K562 (cell line): ENCODE measurements around the gene PAEP. TPM values are rescaled to one million over a fixed set of nuclear protein-coding genes. Genes with fewer than 3 reads are reported as not detected.

ENCODE experiments used
- ATAC-seq: fragments of 200-7000 bp; cut with Tn5 transposase; 3 replicates; pipeline ENCODE4 v1.9.1; 2020; ENCODE audit warnings: moderate library complexity
- BruUV-seq: library from RNA; stranded (reverse); fragments of 400-500 nt; replicated peaks from 2 replicates; lab custom pipeline; 2021; lab: Mats Ljungman, UMichigan
- CTCF ChIA-PET: fragments of 300-600 bp; formaldehyde crosslinking; extraction: SDS; loops from one replicate; lab custom pipeline; 2021; ENCODE audit warnings: low intra/inter-chr PET ratio; lab: Yijun Ruan, JAX
- POLR2A ChIA-PET: fragments of 300-600, 350-650 bp; sonication (Branson Sonifier 250); formaldehyde crosslinking; extraction: SDS; loops from one replicate; lab custom pipeline; 2021; ENCODE audit warnings: antibody characterized with exemption, inconsistent platforms; lab: Yijun Ruan, JAX
- DNase-seq, 4 experiments: peaks; one replicate each; pipeline versions ENCODE4 v3.0.0 to v3.0.0-alpha.2; 2011 to 2018; ENCODE audit warnings: low spot score in 3 of 4, mixed read lengths in 3 of 4; ENCODE audit errors: extremely low read depth in 1 of 4
- FAIRE-seq: peaks from 2 replicates; lab custom pipeline; 2011; peaks lifted over from hg19 to GRCh38; lab: Jason Lieb, UNC
- H2AFZ ChIP-seq: 2 replicates; pipeline ENCODE4 v1.6.0; 2011; ENCODE audit warnings: low read depth, low read length, control low read depth, inconsistent platforms
- H3K27ac ChIP-seq: fragments of 200-600 bp; 3 replicates; pipeline ENCODE4 v1.8.0; 2011; ENCODE audit warnings: low read depth, mild to moderate bottlenecking, control low read depth, inconsistent platforms, low read length, moderate library complexity, mixed read lengths; ENCODE audit errors: extremely low read depth
- H3K27me3 ChIP-seq, 2 experiments: fragments of 300-600 bp in 1 of 2; 2 replicates in 1 of 2; 3 replicates in 1 of 2; pipeline versions ENCODE4 v1.6.0 to v1.8.0; 2011; ENCODE audit warnings: inconsistent platforms in 2 of 2, low read length in 2 of 2, mild to moderate bottlenecking in 1 of 2, mixed read lengths in 1 of 2, moderate library complexity in 1 of 2; ENCODE audit not compliant: control insufficient read depth in 2 of 2, insufficient read depth in 2 of 2
- H3K36me3 ChIP-seq: fragments of 300-600 bp; 3 replicates; pipeline ENCODE4 v1.8.0; 2011; ENCODE audit warnings: mild to moderate bottlenecking, low read length, inconsistent platforms; ENCODE audit not compliant: control insufficient read depth, insufficient read depth
- H3K4me1 ChIP-seq, 2 experiments: fragments of 200-600 bp in 1 of 2; replicated peaks in 1 of 2; 2 replicates in 1 of 2; 3 replicates in 1 of 2; pipeline versions ENCODE4 v1.5.1 to v1.8.0; 2011; ENCODE audit warnings: inconsistent platforms in 2 of 2, low read length in 2 of 2, mild to moderate bottlenecking in 1 of 2, mixed read lengths in 1 of 2, moderate library complexity in 1 of 2; ENCODE audit not compliant: control insufficient read depth in 2 of 2, insufficient read depth in 2 of 2
- H3K4me2 ChIP-seq: 2 replicates; pipeline ENCODE4 v1.6.1; 2011; ENCODE audit warnings: low read length, control low read depth, inconsistent platforms, mixed read lengths; ENCODE audit not compliant: insufficient read depth
- H3K4me3 ChIP-seq: fragments of 200-600 bp; sonication (generic), shearing (Covaris generic); 2 replicates; pipeline ENCODE4 v1.5.1; 2016; ENCODE audit warnings: control low read depth, inconsistent platforms
- H3K79me2 ChIP-seq: fragments of 200-600 bp; 3 replicates; pipeline ENCODE4 v1.8.0; 2011; ENCODE audit warnings: low read length, inconsistent platforms; ENCODE audit not compliant: control insufficient read depth, insufficient read depth
- H3K9ac ChIP-seq, 2 experiments: 2 replicates each; pipeline versions ENCODE4 v1.6.0 to v1.6.1; 2011; ENCODE audit warnings: low read depth in 2 of 2, low read length in 2 of 2, control low read depth in 1 of 2, inconsistent platforms in 1 of 2, mild to moderate bottlenecking in 1 of 2, mixed read lengths in 1 of 2; ENCODE audit not compliant: insufficient read depth in 1 of 2
- H3K9me1 ChIP-seq: one replicate; pipeline ENCODE4 v1.6.0; 2011; ENCODE audit warnings: inconsistent platforms, mild to moderate bottlenecking, low read length, moderate library complexity; ENCODE audit not compliant: control insufficient read depth, insufficient read depth
- H3K9me3 ChIP-seq: replicated peaks from 2 replicates; pipeline ENCODE4 v1.5.1; 2011; ENCODE audit warnings: low read depth, low read length, inconsistent platforms; ENCODE audit not compliant: control insufficient read depth, insufficient read depth
- H4K20me1 ChIP-seq: replicated peaks from 2 replicates; pipeline ENCODE4 v1.6.1; 2011; ENCODE audit warnings: low read length, inconsistent platforms, mixed read lengths; ENCODE audit not compliant: control insufficient read depth, insufficient read depth
- CBX1 ChIP-seq: sonication (generic); IDR thresholded peaks from 2 replicates; pipeline ENCODE4 v1.6.1; 2016; ENCODE audit warnings: antibody characterized with exemption, low read depth, mild to moderate bottlenecking
- EGR1 ChIP-seq: fragments of 450-650 bp; conservative IDR thresholded peaks from 2 replicates; pipeline ENCODE4 v1.6.1; 2017; ENCODE audit warnings: mild to moderate bottlenecking
- MXD1 ChIP-seq: fragments of 250-450 bp; sonication (Bioruptor Pico); IDR thresholded peaks from 2 replicates; pipeline ENCODE4 v1.8.0; 2021; ENCODE audit warnings: borderline replicate concordance, mild to moderate bottlenecking, moderate library complexity; ENCODE audit not compliant: poor library complexity, severe bottlenecking
- ZNF23 ChIP-seq: fragments of 250-450 bp; sonication (Bioruptor Pico); IDR thresholded peaks from 2 replicates; pipeline ENCODE4 v1.4.0; 2020; ENCODE audit warnings: mild to moderate bottlenecking
- ZNF740 ChIP-seq, 3 experiments: fragments of 200-800 bp in 1 of 3; sonication (Bioruptor generic) in 1 of 3; sonication (generic) in 1 of 3; formaldehyde crosslinking in 1 of 3; IDR thresholded peaks; 2 replicates each; pipeline versions ENCODE4 v1.6.1 to v1.8.0; 2016 to 2022; ENCODE audit warnings: mild to moderate bottlenecking in 2 of 3, missing compliant biosample characterization in 2 of 3, missing genetic modification characterization in 2 of 3, missing genetic modification reagents in 1 of 3
- WGBS: fragments of 100-300 bp; shearing (Covaris generic); methylation state at CpG from one replicate; pipeline ENCODE4 v1.1.6; 2016; ENCODE audit warnings: low coverage, mixed read lengths; ENCODE audit not compliant: insufficient coverage; ENCODE audit errors: missing lambda C conversion rate; 5-methylcytosine and 5-hydroxymethylcytosine counted together
- in situ Hi-C: fragments of 300-500 bp; cut with MboI; formaldehyde crosslinking; loops from 4 replicates; pipeline ENCODE4 v1.15.0; 2018; ENCODE audit warnings: inconsistent platforms, mixed read lengths
- intact Hi-C: fragments of 100-400 bp; cut with micrococcal nuclease; formaldehyde crosslinking; loops from 2 replicates; pipeline ENCODE4 v1.14.2; 2022
- polyA plus RNA-seq, 8 experiments: library from polyadenylated mRNA; depleted of rRNA in 4 of 8; stranded (reverse) in 5 of 8; unstranded in 3 of 8; fragments of >200 nt; fragmentation: Nextera tagmentation in 2 of 8; fragmentation: Illumina TruSeq in 1 of 8; extraction: Ambion mirVana in 2 of 8; extraction: Trizol in 1 of 8; gene quantifications; 2 replicates each; pipeline versions ENCODE4 v1.2.1 to v1.2.3, GENCODE V29; 2011 to 2014; ENCODE audit warnings: inconsistent platforms in 1 of 8, missing spikeins in 1 of 8
- total RNA-seq, 7 experiments: library from RNA; depleted of rRNA in 6 of 7; stranded (reverse); fragments of >200 nt in 6 of 7; fragmentation: Illumina TruSeq in 2 of 7; extraction: Trizol in 2 of 7; gene quantifications; 2 replicates each; pipeline versions ENCODE4 v1.2.1 to v1.2.3, GENCODE V29; 2011 to 2021; ENCODE audit warnings: low replicate concordance in 1 of 7
- TF ChIP-seq, protein P1 (sequence below): fragments of 250-450 bp; sonication (Bioruptor Pico); IDR thresholded peaks from 2 replicates; pipeline ENCODE4 v1.4.0; 2020; ENCODE audit warnings: mild to moderate bottlenecking
- TF ChIP-seq, protein P2 (sequence below): sonication (generic); formaldehyde crosslinking; IDR thresholded peaks from 2 replicates; pipeline ENCODE4 v1.8.1; 2023; ENCODE audit warnings: mild to moderate bottlenecking, missing genetic modification reagents

The PAEP gene
- total and polyA plus RNA-seq, 9 of the 15 experiments (the other 6 are each of a cell fraction or from before 2014, with no cell fraction given): 0.22 to 4.5 (median 0.58) TPM

DNA sequence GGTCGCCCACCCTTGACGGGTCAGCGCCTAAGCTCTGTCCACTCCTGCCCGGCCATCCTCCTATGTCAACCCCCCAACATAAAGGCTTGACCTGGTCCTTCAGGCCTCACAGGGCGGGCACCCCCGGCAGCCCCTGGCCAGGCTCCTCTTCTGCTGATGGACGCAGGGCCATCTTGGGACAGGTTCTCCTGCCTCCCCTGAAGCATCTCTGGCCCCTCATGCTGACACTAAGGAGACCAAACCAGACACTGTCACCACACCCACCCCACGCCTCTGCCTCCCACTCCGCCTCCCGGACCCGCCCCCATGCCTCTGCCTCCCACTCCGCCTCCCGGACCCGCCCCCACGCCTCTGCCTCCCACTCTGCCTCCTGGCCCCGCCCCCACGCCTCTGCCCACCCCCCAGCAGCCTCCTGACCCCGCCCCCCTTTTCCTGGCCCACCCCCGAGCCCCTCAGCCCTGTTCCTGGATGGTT lies 8.8 kb upstream of the PAEP start:
- FAIRE-seq (no peak), DNase-seq (peak; percentile 50 to 67 (median 61)), ATAC-seq (peak; percentile 72)
- peaks cover 5 to 26% of the 10 kb centered on the region in 2 experiments; a peak in 3 of 5 replicates for H3K4me1 ChIP-seq
- no peaks in the 10 kb centered on the region for H3K36me3 ChIP-seq
- H3K9ac ChIP-seq: peak overlapping the region in 1 of 2 experiments; percentile 55; a peak in 1 of 4 replicates
- no peak for TF ChIP-seq CBX1
- TF ChIP-seq, protein P1, sequence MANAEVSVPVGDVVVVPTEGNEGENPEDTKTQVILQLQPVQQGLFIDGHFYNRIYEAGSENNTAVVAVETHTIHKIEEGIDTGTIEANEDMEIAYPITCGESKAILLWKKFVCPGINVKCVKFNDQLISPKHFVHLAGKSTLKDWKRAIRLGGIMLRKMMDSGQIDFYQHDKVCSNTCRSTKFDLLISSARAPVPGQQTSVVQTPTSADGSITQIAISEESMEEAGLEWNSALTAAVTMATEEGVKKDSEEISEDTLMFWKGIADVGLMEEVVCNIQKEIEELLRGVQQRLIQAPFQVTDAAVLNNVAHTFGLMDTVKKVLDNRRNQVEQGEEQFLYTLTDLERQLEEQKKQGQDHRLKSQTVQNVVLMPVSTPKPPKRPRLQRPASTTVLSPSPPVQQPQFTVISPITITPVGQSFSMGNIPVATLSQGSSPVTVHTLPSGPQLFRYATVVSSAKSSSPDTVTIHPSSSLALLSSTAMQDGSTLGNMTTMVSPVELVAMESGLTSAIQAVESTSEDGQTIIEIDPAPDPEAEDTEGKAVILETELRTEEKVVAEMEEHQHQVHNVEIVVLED (CRISPR knock-in tag): no peak
- TF ChIP-seq, protein P2, sequence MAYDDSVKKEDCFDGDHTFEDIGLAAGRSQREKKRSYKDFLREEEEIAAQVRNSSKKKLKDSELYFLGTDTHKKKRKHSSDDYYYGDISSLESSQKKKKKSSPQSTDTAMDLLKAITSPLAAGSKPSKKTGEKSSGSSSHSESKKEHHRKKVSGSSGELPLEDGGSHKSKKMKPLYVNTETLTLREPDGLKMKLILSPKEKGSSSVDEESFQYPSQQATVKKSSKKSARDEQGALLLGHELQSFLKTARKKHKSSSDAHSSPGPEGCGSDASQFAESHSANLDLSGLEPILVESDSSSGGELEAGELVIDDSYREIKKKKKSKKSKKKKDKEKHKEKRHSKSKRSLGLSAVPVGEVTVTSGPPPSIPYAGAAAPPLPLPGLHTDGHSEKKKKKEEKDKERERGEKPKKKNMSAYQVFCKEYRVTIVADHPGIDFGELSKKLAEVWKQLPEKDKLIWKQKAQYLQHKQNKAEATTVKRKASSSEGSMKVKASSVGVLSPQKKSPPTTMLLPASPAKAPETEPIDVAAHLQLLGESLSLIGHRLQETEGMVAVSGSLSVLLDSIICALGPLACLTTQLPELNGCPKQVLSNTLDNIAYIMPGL (CRISPR knock-in tag): no peak
- TF ChIP-seq MXD1 (CRISPR knock-in tag): no peak
- peak; percentile 76 for TF ChIP-seq EGR1
- TF ChIP-seq ZNF740 (CRISPR knock-in tag; IDR thresholded peaks at IDR 0.05): no peak
- no peak for TF ChIP-seq ZNF740 (tag; IDR thresholded peaks at IDR 0.05)
- no peak for TF ChIP-seq ZNF23
- peaks cover 21 to 57% of the 10 kb centered on the region in 2 experiments; a peak in 4 of 5 replicates for H3K27me3 ChIP-seq
- BruUV-seq: no TSS peak
- CTCF ChIA-PET: no interaction called here
- no peak overlapping the region for H3K27ac ChIP-seq
- no peaks in the 10 kb centered on the region for H3K9me1 ChIP-seq
- no peaks in the 10 kb centered on the region for H3K9me3 ChIP-seq
- 17% methylated on average over 7 of the region's 19 CpGs for WGBS
- H3K4me3 ChIP-seq: no peak overlapping the region
- H4K20me1 ChIP-seq: 0 out of 2 replicates have a peak, but pooled peaks cover 3% of the 10 kb centered on the region
- no peaks in the 10 kb centered on the region for H3K79me2 ChIP-seq
- POLR2A ChIA-PET: interaction anchor here (0.7 to 0.9 kb wide), 2 partner anchors 140 to 1209 kb away, joined by 3 read pairs; no protein-coding TSS in a partner anchor
- intact Hi-C loops: no loop called here
- in situ Hi-C loops: no loop called here
- no peak overlapping the region for H2AFZ ChIP-seq
- no peak overlapping the region for H3K4me2 ChIP-seq
